ENCODE data around the gene ARMH1.

DNA sequence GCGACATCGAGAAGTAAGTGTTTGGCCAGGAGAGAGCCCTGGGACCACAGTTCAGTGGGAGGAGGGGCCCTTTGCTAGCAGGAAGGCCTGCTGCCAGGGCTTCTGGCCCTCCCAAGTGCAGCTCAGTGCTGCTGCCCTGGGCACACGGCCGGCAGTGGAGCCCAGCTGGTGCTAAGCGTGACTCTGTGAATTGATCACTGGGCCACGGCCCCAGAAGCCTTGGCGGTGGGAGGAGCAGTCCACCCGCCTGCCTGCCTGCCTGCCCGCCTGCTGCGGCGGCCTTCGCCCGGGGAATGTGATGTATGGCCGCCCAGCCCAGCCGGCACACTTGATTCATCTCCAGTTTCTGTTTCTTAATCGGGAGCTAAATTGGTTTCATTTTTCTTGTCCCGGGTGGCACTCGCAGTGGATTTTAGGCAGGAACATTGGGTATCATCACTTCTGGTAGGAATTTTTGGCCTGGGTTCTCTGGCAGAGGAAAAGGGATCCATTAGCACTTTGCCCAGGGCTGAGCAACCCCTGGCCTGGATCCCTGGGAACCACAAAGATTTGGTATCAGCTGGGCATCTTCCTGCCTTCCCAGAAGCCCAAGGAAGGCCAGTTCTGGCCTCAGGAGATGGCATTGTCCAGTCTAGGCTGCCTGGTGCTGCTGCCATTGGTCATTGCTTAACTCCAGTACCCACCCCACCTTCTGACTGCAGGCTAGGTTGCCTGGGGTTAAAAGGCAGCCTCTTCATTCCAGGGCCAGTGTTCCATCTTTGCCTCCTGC, 28.9 kb upstream of the ARMH1 start:
- TF ChIP-seq, protein P1, sequence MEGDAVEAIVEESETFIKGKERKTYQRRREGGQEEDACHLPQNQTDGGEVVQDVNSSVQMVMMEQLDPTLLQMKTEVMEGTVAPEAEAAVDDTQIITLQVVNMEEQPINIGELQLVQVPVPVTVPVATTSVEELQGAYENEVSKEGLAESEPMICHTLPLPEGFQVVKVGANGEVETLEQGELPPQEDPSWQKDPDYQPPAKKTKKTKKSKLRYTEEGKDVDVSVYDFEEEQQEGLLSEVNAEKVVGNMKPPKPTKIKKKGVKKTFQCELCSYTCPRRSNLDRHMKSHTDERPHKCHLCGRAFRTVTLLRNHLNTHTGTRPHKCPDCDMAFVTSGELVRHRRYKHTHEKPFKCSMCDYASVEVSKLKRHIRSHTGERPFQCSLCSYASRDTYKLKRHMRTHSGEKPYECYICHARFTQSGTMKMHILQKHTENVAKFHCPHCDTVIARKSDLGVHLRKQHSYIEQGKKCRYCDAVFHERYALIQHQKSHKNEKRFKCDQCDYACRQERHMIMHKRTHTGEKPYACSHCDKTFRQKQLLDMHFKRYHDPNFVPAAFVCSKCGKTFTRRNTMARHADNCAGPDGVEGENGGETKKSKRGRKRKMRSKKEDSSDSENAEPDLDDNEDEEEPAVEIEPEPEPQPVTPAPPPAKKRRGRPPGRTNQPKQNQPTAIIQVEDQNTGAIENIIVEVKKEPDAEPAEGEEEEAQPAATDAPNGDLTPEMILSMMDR (IDR thresholded peaks at IDR 0.05; ENCODE audit: poor library complexity) = no peak
- TF ChIP-seq EZH2 (IDR thresholded peaks at IDR 0.05; ENCODE audit: borderline replicate concordance) (no peak), EZH2phosphoT487 (IDR thresholded peaks at IDR 0.05; ENCODE audit: low read depth, severe bottlenecking, unreplicated experiment) (no peak)

Measured in hepatocyte (in vitro differentiated cells).